Transverse colon (tissue), 4 donors: Measurements from ENCODE around the gene AGAP1.

Experiments used
- CTCF ChIP-seq, 5 experiments: fragments of 200-600 bp in 3 of 5; fragments of 450-650 bp in 2 of 5; sonication (generic) in 3 of 5; IDR thresholded peaks; 1 replicate in 2 of 5; 2 replicates in 3 of 5; pipeline ENCODE4 v1.5.1; 2016 to 2017; ENCODE audit warnings: antibody characterized with exemption in 5 of 5, inconsistent platforms in 3 of 5, mild to moderate bottlenecking in 2 of 5, moderate library complexity in 1 of 5
- EP300 ChIP-seq: sonication (generic); formaldehyde crosslinking; IDR thresholded peaks from one replicate; pipeline ENCODE4 v1.6.1; 2017; ENCODE audit warnings: antibody characterized with exemption, low read depth
- POLR2A ChIP-seq: fragments of 450-650 bp; IDR thresholded peaks from one replicate; pipeline ENCODE4 v1.6.1; 2016; ENCODE audit warnings: antibody characterized with exemption, mild to moderate bottlenecking, moderate library complexity
- POLR2AphosphoS5 ChIP-seq, 3 donors: sonication (generic); formaldehyde crosslinking; IDR thresholded peaks; one replicate each; pipeline ENCODE4 v1.6.1; 2016; ENCODE audit warnings: antibody characterized with exemption in 3 of 3

- TF ChIP-seq POLR2A (no peak), CTCF (IDR thresholded peaks at IDR 0.05) (no peak), POLR2AphosphoS5 (IDR thresholded peaks at IDR 0.05) (no peak), EP300 (no peak)
Measured at GRCh38 chr2:236045251-236046235, 551.7 kb downstream of the AGAP1 start.
